ENCODE data around the gene MICU1. TPM values are rescaled to one million over a fixed set of nuclear protein-coding genes. Genes with fewer than 3 reads are reported as not detected.
"Not testable (repeated sequence)": the region's sequence is repeated elsewhere in the genome, so short reads cannot be mapped to it uniquely, and the experiment has no call there.

Gene MICU1
- total RNA-seq, 1 donor from 2014 or later, result 43.7 TPM

DNA sequence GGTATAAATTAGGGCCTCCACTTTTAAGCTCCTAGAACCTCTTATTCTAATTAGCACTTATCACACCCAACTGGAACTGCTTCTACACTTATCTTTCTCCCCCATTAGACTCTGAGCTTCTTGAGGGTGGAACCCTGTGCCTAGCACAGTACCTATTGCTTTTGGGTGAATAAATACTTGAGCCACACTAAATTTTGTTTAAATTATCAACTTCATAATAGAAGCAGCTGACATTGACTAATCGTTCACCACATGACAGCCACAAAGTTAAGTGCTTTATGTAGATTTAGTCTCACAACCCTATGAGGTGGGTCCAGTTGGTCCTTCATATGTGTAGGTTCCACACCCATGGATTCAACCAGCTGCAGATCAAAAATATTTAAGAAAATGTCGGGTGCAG is 235.1 kb downstream of the MICU1 start:
- no peak for DNase-seq (ENCODE audit: low spot score)

DNA sequence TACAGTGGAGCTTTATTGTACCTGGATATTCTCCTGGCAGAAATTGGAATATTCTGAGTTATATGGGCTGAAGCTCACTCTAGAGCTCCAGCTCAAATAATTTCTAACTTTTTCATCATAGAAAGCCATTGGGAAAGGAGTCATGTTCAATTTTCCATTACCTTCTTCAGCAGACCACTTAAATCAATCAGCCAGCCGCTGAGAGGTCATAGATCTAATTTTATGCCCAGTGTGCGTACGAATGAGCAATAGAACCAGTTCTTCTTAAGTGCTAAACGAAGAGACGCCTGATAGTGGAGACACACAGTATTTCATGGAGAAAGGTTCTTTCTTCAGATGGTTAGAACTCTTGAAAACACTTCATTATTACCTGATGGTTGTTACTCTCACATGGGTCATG is 236.2 kb downstream of the MICU1 start:
- DNase-seq (ENCODE audit: low spot score), result no peak

DNA sequence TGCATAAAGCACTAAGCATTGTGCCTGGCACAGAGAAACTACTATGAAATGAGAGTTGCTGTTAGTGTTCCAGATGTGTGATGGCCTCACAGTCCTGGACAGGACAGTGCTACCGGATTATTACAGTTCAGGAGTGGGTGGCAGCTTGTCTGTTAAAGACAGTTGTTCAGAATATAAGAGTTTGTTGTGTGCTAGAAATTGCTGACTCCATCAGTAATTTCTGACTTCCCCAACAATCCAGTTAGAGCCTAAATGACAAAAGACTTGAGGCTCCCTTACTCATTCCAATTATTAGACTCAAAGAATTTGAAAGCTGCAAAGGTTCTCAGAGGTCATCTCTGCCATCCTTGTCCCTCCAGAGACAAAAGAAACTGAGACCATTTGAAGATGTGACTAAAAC is 236.9 kb downstream of the MICU1 start:
- DNase-seq (ENCODE audit: low spot score), result no peak

DNA sequence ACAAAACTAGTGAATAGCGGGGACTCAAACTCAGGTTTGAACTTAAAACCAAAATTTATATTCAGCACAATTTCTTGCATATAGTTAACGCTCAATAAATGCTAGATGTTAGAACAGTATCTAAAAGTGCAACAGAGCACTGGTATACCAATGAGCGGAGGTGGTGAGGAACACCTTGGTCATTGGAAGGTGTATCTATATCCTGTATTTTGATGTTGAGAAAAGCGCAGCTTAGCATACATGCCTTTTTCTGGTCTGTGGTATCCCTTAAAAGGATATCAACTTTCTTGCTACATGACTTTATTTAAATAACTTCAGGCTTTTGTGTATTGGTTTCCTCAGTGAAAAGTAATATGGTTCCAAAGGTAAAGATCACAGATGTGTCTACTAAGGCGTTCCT is 237.8 kb downstream of the MICU1 start:
- DNase-seq (ENCODE audit: low spot score), result no peak

DNA sequence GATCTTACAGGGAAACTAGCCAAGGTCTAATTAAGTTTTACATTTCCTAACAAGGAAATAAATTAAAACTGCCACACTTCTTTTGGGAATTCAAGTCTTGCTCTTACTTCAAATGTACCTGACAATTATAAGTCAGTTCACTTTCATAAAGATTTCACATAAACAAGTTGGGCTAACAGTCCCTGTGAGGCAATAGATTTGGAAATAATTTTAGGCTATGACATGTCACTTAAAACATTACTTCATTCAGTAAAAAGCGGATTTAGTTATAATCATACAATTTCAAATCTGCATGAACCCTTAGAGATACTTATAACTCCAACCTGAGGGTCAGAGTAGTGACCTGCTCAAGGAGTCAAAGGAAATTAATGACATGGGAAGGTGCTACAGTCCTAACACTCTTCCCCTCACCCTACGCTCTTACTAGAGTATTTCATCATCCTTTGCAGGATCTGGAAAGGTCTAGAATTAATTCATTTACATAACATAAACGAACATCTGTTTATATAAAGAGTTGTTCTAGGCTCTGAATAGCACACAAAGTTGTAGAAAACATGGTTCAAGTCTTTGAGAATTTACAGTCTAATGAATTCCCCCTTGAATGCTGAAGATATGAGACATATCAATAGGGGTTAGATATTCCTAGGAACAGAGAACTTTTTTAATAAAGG is 238.8 kb downstream of the MICU1 start:
- DNase-seq (ENCODE audit: low spot score), result no peak

DNA sequence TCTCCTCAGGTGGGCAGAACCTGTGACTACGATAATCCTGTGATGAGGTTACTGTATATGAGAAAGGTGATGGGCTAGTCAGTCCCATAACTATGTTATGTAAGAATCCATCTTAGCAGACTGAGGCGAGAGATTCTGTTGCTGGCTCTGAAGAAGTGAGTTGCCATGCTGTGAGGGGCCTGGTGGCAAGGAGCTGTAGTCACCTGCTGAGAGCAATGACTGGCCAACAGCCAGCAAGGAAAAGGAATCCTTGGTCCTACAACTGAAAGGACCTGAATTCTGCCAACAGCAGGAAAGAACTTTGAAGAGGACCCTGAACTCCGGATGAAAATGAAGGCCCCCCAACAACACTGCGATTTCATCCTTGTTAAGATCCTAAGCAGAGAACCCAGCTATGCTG is 240.2 kb downstream of the MICU1 start:
- no peak for DNase-seq (ENCODE audit: low spot score)

DNA sequence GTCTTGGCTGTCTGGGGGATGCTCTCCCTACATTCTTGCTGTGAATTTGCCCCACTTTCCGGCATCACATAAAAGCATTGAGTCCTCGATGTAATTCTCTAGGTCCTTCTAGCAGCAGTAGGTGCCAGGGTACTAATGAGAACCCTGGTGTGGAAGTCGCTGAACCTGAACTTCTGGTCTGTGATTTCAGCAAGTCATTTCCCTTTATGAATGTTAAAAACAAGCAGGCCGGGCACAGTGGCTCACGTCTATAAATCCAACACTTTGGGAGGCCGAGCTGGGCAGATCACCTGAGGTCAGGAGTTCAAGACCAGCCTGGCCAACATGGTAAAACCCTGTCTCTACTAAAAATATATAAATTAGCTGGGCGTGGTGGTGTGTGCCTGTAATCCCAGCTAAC is 240.9 kb downstream of the MICU1 start:
- not testable (repeated sequence) for DNase-seq (ENCODE audit: low spot score)

DNA sequence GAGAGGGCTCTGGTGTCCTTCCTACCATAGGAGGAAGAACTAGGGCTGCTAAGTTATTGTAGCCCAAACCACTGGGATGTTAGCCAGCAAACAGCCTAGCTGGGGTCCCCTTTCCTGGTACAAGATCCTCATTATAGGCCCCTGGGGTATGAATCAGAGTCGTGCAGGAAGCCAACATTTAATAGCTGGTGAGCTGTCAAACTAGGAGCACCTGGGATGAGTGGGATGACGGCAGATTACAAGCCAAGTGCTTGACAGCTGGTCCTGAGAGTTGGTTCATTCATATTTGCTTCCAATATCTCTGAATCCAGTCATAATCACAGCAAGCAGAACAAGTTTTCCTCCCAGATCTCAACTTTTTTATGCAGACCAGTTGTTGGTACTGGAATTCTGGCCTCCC is 246.1 kb downstream of the MICU1 start:
- DNase-seq (ENCODE audit: low spot score), result no peak

DNA sequence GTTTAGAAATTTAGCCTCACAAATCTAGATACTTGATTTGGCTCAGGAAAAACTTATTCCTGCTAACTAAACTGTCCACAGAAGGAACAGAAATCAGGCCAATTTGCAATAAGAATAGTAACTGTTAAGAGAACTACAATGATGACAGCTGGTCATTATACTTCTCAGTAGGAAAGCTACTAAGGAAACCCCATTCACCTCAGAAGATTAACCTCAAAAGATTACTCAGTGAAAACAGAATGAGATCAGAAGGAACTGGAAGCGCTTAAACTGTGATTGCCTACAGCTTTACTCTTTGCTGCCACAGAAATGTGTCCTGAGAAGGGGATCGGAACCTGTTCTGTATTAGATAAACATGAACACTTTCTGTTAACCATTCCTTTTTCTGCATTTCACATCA is 246.8 kb downstream of the MICU1 start:
- DNase-seq (ENCODE audit: low spot score), result no peak

DNA sequence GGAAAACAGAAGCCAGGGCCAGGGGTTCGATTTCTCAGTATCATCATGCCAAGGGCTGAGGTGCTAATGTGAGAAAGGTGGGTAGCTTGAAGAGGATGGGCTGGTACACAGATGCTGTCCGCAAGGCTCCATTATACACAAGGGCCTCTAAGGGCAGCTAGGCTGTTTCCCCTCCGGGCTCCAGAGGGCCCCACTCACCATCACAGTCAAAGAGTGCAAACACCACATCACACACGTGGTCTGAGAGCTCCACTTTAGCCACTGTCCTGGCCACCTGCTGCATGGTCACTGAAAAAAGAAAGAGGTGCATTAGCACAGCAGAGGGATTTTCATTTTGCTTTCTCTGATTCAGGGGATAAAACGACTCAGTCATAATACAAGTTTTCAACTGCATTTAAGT is 250.3 kb downstream of the MICU1 start:
- DNase-seq (ENCODE audit: low spot score), result no peak

DNA sequence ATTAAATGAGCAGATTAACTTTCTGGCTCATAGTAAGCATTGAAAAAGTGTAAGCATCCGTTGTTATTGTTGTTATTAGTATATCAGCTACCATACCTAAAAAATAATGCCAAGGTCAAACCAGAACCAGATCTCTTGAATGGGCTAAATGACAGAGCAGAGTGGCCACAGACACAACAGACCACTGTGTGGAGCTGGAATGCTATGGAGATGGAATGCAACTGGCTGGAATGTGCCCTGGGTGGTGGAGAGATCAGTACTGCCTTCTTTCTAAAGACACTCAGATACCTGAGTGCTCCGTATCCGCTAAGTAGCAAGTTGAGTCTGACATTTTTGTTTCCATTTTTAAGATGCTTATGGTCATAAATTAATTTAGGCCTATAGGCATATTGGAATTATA is 250.7 kb downstream of the MICU1 start:
- DNase-seq (ENCODE audit: low spot score), result no peak

DNA sequence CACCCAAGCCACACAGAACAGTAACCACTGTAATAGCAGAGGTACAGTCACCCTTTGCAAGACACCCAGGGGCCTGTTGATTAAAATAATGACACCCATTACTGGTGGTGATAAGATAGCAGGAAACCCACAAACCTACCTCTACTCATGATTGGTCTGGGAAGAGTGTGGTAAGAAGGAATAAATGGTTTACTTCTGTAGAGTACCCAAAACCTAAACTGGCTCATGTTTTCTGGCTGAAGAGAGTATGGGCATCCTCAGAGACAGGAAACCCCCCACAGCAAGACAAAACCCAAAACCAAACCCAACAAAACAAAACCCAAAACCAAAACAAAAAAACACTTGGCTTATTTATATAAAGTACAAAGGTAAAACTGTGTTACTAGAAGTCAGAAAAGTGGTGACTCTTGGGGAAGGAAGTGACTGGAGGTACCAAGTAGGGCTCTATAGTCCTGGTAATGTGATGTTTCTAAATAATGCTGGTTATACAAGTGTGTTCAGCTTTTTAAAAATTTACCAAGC is 255.6 kb downstream of the MICU1 start:
- no peak for DNase-seq (ENCODE audit: low spot score)

DNA sequence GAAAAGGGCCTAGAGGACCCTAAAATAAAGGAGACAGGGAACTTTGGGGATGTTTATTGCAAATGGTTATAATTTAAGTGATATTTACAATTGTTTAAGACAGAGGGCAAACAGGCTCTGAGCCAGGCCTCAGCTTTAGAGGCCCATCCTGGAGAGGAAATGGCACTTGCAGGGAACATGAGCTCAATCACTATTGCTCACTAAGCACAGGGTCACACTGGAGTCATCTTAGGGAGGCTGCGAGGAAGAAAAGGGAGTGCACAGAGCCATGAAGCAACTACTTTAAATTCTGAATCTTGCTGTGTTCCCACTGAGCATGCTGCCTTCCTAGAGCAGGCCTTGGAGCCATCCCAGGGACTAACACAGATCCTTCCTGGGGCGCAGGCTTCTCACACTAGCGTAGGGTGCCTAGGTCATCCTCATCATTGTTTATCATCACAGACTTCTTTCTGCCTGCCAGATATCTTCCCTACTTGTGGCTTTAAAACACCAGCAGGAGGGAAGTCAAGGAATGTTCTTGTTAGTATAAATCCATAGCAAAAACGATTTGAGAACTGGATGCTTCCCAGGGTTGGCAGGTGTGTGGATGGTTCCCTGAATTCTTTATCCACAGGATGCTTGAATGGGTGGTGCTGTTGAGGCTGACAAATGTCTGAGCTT is 258.4 kb downstream of the MICU1 start:
- DNase-seq (ENCODE audit: low spot score), result no peak

DNA sequence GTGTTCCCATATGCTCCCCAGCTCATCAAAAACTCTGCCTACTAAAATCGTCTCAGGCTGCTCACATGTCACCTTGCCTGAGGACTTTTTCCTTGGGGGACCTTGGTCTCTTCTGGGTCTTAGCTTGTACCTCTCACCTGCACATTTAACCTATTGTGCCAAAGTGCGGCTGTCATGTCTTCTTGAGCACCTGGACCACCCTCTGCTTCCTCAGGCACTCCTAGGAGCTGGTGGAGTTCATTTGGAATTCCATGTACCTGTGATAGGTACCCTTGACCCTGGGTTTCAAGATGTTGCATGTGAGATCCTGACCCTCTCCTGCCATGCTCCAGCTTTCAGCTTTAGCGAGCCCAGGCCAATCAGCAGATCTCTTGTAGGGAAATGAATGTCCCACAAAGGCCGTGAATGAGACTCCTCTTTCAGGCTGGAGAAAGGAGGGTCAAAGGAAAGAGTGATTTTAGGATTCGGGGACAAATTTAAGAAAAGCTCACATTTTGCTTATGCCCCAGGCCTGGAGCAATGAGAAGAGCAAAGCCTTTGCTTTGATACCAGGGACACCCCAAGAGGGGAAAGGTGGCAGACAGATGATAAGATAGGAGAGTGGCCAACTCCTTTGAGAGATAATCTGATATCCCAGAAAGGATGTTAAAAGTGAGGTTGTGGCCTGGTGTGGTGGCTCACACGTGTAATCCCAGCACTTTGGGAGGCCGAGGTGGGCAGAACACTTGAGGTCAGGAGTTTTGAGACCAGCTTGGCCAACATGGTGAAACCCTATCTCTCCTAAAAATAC is 260.6 kb downstream of the MICU1 start:
- no peak for DNase-seq (ENCODE audit: low spot score)

DNA sequence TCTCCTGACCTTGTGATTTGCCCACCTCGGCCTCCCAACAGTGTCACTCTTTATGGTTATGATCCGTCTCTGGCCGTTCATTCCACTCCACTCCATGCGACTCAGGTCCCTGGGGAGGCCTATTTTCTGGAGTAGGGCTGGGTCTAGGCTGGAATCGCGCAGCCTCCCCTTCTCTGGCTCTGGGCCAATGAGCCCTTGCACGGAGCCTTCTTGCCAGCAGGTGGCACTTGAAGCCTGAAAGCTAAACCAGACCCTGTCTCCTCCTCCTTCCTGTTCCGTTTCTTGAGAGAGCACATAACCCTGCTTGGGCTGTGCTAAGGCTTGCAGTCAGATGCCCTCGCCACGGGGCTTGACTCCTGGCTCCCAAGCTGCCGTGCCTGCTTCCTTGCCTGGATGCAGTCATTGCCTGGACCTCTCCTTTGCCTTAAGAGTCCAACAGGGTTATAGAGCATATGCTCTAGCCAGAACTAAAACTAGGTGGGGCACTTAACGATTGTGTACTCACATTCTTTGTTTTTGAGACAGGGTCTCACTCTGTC is 261.6 kb downstream of the MICU1 start:
- DNase-seq (ENCODE audit: low spot score), result peak; percentile 95

DNA sequence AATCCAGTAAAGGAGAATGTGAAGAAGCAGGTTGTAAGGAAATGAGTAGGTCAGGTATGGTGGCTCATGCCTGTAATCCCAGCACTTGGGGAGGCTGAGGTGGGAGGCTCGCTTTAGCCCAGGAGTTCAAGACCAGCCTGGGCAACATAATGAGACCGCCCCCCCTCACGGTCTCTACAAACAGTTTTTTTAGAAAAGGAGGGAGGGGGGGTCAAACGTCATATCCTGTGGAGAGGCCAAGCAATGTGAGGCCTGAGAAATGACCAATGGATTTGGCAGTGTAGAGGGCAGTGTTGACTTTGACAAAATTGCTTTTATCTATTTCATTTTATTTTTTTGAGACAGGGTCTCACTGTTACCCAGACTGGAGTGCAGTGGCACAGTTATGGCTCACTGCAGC is 268.9 kb downstream of the MICU1 start:
- DNase-seq (ENCODE audit: low spot score), result no peak

DNA sequence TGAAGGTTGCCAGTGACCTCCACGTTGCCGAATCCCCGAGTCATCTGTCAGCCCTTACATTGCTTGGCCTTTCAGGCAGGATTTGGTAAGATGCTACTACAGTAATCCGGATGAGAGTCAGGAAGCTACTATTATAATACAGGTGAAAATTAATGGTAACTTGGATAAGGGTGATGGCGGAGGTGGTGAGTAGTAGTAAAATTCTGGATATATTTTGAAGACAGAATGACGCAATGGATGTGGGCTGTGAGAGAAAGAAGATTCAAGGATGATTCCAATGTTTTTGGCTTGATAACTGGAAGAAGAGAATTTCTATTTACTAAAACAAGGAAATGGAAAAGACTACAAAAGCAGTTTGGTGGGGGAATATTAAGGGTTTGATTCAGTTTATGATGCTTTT is 269.8 kb downstream of the MICU1 start:
- DNase-seq (ENCODE audit: low spot score), result no peak

DNA sequence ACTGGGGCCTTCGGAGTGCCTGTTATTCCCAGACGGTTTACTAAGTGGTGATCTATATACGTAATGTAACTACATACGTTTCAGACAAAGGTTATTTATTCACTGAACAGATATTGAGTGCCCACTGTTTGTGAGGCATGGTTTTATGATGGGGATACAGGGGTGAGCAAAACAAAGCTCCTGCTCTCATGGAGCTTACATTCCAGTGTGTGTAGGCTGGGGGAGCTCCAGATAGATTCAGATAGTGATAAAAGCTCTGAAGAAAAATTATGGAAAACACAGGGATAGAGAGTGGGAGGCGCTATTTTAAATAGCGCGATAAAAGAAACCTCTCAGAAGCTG is 270.7 kb downstream of the MICU1 start:
- no peak for DNase-seq (ENCODE audit: low spot score)

DNA sequence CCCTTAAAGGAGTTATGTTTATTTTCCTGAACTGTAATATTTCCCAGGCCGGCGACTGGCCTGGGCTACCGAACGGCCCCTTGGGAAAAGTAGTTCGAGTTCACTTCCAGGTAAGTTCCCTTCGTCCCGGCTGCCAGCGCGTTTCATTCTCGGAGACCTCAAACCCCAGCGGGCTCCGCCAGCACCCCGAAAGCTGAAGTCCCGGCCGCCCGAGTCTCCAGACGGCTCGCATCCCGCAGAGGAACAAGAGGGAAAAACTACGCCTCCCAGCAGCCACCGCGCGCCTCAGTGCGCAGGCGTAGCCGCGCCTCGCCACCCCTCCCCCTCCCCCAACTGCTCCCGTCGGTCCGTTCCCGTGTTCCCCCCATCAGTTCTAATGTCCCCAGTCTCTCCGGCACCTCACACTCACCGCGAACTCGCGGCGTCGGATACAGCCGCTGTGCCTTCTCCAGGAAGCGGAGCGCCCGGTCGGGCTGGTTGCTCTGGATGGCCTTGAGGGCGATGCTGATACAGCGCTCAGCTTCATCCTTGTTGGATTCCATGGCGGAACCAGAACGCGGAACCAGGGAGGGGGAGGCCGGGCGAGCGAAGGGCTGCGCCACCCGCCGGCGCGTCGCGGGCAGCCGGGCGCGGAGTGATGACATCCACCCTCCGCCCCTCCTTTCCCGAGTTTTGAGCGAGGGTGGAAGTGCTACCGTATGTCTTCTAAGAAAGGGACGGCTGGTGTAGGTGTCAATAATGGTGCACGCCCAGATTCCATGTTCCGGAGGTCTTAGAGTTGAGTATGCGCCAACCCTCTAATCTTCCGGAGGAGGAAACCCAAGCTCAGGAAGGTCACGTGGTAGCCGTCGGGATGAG is 271.3 kb downstream of the MICU1 start, which contains the start of gene DNAJB12:
Gene DNAJB12, minus strand, starts transcription at position 564 of the 858 bp plus-strand sequence. Its CDS starts 22 bp downstream, at position 542.
- DNase-seq (ENCODE audit: low spot score), result peak; percentile 98

DNA sequence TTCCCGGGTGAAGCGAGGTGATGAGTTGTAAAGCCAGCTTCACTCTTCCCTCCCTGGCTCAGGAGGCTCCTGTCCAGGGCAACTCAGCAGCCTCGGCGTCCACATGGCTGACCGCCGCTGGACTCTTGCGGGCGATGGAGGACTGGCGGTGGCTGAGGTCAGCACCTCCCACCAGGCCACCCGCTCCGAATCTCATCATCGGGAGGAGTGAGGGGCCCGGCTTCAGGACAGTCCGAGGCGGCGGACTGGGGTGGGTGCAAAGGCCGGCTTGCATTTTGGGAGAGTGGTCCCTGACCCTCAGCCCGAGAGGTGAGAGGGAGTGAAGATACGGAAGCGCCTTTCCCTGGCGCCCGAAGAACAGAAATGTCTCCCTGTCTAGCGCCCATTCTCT is 271.9 kb downstream of the MICU1 start:
- no peak for DNase-seq (ENCODE audit: low spot score)
